ENCODE measurements around the gene ASB9.
"Not testable (repeated sequence)": the region's sequence is repeated elsewhere in the genome, so short reads cannot be mapped to it uniquely, and the experiment has no call there.

Gene ASB9

GRCh38 chrX:15240414-15240813 lies 29.5 kb downstream of the ASB9 start:
- DNase-seq: no peak

DNA sequence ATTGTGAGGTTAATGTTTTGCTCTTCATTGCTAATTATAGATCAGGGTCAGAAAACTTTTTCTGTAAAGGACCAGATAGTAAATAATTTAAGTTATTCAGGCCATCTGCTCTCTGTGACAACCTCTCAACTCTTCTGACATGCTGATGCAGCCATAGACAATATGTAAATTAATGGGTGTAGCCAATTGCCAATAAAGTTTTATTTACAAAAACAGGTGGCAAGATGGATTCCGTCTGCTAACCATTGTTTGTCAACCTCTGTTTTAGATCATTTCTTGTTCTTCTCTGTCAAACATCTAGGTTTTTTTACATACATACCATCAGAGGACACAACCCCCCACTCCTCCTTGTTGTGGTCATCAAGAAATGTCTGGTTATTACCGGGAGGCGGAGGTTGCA lies 33.7 kb downstream of the ASB9 start:
- no peak for DNase-seq

DNA sequence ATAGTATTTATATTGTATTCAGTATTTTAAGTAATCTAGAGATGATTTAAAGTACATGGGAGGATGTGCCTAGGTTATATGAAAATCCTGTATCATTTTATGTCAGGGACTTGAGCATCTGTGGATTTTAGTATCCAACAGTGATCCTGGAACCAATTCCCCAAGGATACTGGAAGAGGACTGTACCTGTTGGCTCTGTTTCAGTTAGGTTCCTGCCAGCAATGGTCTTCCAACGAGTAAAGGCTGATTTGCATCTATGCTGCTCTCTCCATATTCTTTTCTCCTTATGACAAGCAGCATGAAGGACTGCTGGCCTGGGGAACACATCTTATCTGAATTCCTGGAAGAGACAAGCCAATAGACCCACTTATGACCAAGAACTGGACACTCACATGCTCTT lies 34.9 kb downstream of the ASB9 start:
- no peak for DNase-seq

DNA sequence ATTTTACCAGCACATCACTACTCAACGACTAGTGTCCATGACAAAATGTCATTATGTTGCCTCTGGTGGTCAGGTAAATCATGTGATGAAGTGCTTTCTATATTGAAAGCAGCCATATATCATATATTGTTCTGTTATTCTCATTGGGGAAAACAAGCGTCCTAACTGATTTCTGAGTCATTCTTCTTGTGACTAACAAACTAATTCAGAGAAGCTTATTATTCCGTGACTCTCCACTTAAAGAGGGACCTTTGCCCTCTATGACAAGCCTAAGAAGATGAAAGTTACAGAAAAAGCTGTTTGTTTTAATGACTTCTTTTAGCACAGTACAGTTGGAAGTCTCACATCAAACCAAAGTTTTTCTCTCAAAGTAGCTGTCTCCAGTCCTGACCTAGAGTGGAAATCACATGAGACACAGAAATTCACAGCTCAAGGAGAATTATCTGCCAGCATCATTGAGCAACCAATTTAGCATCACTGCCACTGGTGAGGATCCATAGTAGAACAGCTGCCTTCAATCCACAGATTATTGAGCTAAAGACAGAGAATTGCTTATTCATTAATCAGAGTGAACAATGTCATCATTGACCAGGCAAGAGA lies 36.4 kb downstream of the ASB9 start:
- no peak for DNase-seq

- DNase-seq: no peak
These were observed 45.1 kb downstream of the ASB9 start for GRCh38 chrX:15224747-15225146.

GRCh38 chrX:15221321-15221720 lies 48.6 kb downstream of the ASB9 start:
- DNase-seq: no peak

GRCh38 chrX:15217161-15217560 lies 52.7 kb downstream of the ASB9 start:
- no peak for DNase-seq

GRCh38 chrX:15216280-15216679 lies 53.6 kb downstream of the ASB9 start:
- no peak for DNase-seq

DNA sequence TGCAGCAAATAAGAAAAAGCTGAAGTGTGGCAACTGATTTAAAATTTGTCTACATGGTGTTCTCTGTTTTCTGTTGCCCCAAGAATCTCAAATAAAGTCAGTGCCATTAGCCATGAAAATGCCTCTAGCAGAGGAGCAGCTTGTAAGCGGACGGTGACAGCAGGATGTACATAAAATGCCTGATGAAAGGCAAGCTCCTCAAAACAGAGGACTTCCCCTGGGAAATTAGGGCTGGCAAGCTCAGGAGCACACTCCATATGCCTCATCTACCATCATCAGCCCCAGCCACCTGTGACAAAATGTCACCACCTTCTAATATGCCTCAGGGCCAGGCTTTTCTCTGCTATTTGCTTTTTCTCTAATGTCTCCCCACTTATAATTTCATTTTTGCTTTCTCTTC lies 54.5 kb downstream of the ASB9 start:
- DNase-seq: no peak

DNA sequence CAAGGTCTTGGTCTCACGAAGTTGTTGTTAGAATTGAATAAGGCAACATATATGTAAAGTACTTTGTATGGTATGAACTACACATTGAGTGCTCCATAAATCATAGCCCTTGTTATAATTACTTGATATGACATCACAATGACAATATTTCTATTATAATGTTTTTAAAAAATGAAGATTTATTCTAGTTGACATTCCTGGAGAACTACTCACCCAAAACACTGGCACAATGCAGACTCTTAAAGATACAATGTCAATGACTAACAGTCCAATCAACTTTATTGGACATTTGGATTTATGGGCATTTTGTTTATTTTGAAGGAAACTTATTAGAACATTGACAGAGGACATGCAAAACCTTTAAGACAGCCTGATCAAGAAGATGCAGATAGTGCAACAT lies 55.3 kb downstream of the ASB9 start:
- DNase-seq: no peak

DNA sequence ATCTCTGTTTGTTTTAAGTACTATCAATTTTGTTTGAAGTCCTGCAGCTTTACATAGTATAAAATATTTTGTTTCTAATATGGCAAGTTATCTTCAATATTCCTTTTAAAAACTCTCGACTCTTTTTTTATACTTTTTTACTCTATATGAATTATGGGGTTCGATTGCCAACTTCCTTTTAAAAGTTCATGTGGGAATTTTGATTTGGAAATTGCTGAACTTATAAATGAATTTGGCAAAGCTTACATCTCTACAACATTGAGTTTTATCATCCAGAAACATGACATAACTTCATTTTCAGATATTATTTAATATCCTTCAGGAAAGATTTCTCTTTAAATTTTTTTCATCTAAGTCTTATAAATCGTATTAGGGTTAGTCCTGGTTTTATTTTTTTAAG lies 60.8 kb downstream of the ASB9 start:
- DNase-seq: no peak

GRCh38 chrX:15207994-15208393 lies 61.9 kb downstream of the ASB9 start:
- no peak for DNase-seq

DNA sequence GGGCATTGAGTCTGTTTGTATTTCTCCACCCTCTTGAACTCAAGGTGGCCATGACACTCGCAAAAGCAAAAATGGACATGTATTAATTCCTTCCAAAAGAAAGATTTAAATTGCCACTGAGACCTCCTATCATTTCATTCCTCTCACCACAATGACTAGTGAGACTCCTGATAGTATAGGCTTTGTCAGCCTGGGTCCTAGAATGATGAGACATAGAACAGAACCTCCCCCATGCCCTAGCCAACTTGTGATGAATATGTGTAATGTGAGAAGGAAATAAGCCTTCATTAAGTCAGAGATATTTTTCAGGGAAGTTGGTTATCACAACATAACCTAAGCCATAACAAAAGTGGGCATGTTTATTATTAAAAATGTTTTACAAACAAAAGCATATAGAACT lies 62.5 kb downstream of the ASB9 start:
- no peak for DNase-seq

- DNase-seq: no peak
These were observed 63.6 kb downstream of the ASB9 start for GRCh38 chrX:15206306-15206705.

DNA sequence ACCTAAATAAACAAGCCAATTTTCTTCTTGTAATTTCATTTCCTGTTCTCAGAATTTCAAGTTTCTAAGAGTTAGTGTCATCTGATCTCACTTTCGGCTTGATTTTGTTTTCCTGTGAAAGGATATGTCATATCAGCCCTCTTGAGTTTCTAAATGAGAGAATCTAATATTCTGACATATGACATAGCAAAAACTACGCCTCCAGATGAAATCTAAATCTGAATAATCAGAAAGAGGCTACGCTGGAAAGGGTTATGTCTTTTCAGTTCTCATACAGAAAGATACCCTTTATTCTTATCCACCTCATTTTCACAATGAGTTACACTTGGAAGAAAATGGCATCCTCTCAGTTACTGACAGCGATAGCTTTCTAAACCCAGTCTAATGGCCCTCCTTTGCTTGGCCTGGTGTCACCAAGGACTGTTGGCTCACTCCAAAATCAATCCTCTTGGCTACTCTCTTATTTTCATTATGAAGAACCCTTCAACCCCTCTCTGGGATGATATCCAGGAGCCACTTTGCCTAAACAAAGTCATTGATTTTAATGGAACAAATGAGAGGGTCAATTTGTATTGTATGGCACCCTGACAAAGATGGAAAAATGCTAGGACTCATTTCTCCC lies 65.6 kb downstream of the ASB9 start:
- DNase-seq: no peak

DNA sequence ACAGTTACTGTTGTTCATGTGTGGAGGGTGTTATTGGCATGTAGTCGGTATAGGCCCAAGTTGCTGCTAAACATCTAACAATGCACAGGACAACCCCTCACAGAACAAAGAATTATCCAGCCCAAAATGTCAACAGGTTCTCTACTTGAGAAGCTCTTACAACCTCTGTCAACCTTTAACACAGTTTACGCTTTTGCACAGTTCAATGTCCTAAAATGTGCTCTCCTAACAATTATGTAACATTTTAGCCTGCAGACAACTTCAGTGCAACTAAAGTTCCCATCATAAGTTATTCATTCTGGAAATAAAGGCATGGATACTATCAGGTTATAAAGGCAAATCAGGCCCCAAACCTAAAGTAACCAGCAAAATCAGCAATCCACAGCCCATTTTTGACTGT lies 66.2 kb downstream of the ASB9 start:
- no peak for DNase-seq

DNA sequence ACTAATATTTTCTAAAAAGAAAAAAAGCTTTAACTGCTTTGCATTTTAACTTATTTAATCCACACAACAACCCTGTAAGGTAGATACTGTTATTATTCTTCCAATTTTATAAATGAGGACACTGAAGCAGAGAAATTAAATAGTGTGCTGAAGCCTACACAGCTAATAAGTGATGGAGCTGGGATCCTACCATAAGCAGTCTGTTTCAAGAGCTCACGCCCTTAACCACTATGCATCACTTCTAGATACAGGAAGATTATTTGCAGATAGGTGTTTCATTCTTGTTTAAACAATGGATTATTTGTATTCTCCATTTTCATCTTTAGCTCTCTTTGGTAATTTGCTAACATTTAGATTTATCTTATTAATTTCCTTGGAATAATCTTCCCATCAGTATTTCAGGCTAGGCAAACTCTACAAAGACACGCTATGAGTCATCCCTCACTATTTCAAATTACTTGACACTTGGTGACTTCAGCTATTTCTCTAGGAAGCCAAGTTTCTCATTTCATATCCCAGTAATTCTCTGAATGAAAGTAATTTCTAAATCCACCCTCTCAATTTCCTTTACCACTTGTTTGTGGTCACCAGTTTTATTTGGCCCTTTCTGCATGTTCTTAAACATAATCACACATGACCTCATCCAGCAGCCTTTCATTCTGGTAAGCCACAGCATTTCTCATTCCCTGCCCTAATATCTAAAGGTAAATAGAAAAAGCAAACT lies 67.3 kb downstream of the ASB9 start:
- DNase-seq: no peak

DNA sequence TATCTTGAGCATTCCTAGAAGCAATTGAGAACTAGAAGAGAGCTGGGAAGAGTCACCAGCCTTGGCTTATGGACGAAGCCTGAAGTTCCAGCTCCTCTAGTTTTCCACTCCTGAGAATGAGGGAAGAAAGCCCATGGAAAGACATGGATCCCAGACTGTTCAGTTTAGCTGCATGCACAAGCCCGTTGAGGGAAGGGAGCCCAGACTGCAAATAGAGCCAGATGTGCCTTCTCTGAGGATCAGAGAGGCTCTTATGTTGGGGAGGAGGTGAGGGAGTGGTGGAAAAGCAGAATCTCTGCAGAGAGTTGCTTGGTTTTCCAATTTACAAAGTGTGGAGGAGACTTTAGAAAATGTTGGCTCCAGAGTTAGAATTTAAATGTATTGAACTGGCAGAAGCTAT lies 69.0 kb downstream of the ASB9 start:
- DNase-seq: no peak

- not testable (repeated sequence) for DNase-seq
These were observed 71.2 kb downstream of the ASB9 start for GRCh38 chrX:15198608-15199202.

DNA sequence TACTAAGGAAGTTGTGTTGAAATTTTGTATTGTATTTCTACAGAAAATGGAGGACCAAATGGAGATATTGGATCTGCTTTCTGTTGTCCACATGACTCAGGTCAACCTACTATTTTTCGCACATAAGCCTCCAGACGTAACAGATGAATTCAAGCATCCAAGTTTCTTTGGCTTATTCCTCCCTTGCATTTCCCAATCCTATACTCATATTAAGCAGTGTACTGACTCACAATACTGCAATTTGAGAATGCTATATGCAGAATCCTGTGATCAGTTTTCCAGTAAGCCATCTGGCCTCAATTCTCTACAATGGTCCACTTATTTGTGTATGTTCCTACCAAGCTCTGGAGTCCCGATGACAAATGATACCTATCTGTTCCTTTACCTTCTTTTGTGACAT lies 75.7 kb downstream of the ASB9 start:
- no peak for DNase-seq
